Right lung (tissue), 5 donors: Measurements from ENCODE around the gene ANAPC13. TPM values are rescaled to one million over a fixed set of nuclear protein-coding genes. Genes with fewer than 3 reads are reported as not detected.

Source experiments
- DNase-seq, 2 donors: peaks; one replicate each; pipeline ENCODE4 v3.0.0-alpha.2; 2013
- polyA plus RNA-seq, 5 donors: library from polyadenylated mRNA; unstranded; fragments of 120-200 nt; gene quantifications; one replicate each; pipeline versions ENCODE4 v1.2.1 to v1.2.3, GENCODE V29; 2013; ENCODE audit warnings: inconsistent platforms in 1 of 5, low replicate concordance in 1 of 5; ENCODE audit not compliant: insufficient read length in 5 of 5, insufficient read depth in 1 of 5

Gene ANAPC13
- polyA plus RNA-seq, 5 donors, result 84.6 to 101 (median 94.0) TPM

- no peak for DNase-seq
Measured at GRCh38 chr3:134459562-134459961, 26.2 kb downstream of the ANAPC13 start.

DNA sequence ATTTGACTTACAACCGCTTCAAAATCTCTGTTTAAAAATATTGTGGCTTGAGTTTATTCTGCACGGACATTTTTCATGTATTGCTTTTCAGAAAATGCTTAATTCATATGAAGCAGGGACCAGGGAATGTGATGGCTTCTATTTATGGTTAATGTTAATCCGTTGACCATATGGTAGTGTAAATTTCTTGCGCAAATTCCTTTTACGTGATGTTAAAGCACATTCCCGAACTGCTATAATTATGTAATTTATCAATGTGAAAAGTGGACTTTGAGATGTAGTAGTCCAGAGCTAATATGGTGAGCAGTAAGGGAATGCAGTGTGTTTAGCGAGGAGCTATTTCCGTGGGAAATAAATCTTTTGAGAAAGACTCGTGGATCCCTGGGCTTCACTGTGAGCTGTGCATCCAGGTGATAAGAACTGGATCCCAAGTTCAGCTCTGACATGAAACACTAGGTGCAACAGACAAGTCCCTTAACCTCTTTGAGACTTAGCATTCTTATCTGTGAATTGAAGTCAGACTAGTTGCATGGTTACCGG, 27.3 kb downstream of the ANAPC13 start:
- no peak for DNase-seq

GRCh38 chr3:134457376-134458074, 28.3 kb downstream of the ANAPC13 start:
- DNase-seq, result no peak

- no peak for DNase-seq
Measured at GRCh38 chr3:134453631-134454030, 32.2 kb downstream of the ANAPC13 start.

DNA sequence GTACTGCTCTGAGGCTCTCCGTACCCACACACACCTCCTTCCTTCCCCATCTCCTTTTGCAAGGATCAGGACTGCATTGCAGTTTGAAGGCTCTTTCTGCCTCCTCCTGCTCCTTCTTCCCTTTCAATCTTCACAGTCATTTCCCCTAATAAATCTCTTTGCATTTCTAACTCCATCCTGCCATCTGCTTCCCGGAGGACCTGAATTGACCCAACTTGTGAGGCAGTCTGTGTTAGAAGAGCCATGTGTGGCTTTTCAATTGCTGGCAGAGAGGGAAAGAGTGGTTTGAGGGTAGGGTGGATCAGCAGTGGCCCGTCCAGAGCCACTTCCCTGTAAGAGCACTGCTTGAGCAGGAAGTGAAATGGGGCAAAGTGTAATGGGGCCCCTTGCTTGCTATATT, 35.8 kb downstream of the ANAPC13 start:
- DNase-seq, result no peak

GRCh38 chr3:134449277-134449676, 36.5 kb downstream of the ANAPC13 start:
- no peak for DNase-seq

DNA sequence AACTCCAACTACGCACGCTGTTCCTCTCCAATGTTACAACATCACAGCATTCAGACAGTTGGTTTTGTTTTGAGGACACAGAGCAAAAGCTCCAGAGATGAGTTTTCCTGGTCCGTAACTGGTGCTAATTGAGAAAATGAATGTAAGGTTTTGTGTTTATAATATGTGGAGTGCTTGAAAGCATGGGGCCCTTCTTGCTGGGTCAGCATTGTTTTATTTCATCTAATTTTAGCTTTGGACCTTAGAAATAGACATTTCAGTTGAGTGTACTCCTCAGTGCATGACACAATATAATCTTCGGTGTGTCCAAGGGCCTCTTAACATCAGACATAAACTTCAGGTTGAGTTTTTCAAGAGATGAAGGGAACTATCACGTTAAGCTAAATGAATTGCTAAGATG, 37.1 kb downstream of the ANAPC13 start:
- no peak for DNase-seq

- no peak for DNase-seq
Measured at GRCh38 chr3:134447351-134447750, 38.4 kb downstream of the ANAPC13 start.

GRCh38 chr3:134446800-134447199, 39.0 kb downstream of the ANAPC13 start:
- DNase-seq, result no peak

DNA sequence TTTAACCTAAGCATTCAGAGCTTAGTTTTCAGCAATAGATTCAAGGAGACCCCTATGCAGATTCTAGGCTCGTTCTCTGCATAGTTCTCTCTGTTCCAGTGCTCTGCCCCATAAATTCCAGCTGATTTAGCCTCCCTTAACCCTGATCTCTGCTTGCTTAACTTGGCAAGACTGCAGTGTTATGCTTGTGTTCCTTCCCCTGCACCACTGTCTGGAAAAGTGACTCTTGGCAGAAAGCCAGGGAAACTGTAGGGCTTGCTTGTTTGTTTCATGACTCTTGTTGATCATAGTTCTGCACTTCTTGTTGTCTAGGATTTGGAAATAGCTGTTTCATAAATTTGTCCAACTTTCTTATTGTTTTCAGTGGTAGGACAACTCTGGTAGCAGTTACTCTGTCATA, 40.1 kb downstream of the ANAPC13 start:
- peak; percentile 50 to 63 for DNase-seq

GRCh38 chr3:134445095-134445494, 40.7 kb downstream of the ANAPC13 start:
- no peak for DNase-seq

DNA sequence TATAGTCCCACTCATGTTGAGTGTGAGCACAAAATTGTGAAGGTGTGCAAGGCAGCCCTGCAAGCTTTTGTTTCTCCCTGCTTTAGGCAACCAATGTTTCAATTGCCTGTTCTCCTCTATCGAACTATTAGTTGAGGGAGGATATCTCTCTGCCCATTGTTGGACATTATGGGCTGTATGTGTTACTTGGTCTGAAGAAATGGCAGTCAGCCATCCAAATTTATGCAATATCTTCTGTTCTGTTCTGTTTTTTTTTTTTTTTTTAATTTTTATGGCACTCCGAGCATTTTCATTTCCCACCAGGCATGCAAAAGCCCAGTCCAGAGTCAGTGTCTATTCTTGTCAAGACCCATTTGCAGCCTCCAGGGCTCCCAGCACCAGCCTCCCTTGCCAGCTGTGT, 44.0 kb downstream of the ANAPC13 start:
- peak in 1 of 2 donors; percentile 23 for DNase-seq

DNA sequence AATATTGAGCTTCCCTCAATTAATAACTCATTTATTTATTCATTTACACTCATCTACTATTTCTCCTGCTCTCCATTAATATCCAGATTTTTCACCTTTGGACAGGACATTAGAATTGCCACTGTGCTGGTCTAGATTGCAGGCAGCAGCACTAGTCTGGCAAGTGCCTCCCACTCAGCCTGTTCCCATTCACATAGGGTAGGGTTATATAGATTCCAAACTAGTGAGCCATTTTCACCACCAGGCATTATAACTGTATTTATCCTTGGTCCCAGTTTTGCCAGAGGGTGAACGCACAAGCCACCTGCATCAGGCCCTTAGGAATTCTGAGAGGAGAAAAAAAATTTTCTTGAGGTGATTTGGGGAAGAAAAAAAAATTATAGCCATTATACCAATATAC, 44.5 kb downstream of the ANAPC13 start:
- no peak for DNase-seq

DNA sequence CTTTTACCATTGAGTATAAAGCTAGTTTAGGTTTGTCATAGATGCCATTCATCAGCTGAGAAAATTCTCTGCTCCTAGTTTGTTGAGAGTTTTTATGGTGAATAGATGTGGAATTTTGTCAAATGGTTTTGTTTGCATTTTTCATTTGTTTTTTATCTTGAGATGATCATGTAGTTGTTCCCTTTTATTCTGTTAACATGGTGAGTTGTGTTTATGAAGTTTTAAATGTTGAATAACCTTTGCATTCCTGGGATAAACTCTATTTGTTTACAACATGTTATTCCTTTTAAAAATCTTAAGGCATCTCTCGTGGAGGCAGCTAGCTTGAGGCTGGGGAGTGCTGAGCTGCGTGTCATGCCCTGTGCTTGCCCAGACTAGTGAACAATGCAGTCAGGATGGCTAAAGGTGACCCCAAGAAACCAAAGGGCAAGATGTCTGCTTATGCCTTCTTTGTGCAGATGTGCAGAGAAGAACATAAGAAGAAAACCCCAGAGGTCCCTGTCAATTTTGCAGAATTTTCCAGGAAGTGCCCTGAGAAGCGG, 48.5 kb downstream of the ANAPC13 start:
- DNase-seq, result no peak

- DNase-seq, result no peak
Measured at GRCh38 chr3:134432236-134432635, 53.5 kb downstream of the ANAPC13 start.

GRCh38 chr3:134430950-134431445, 54.8 kb downstream of the ANAPC13 start:
- no peak for DNase-seq

GRCh38 chr3:134430174-134430573, 55.6 kb downstream of the ANAPC13 start:
- no peak for DNase-seq

DNA sequence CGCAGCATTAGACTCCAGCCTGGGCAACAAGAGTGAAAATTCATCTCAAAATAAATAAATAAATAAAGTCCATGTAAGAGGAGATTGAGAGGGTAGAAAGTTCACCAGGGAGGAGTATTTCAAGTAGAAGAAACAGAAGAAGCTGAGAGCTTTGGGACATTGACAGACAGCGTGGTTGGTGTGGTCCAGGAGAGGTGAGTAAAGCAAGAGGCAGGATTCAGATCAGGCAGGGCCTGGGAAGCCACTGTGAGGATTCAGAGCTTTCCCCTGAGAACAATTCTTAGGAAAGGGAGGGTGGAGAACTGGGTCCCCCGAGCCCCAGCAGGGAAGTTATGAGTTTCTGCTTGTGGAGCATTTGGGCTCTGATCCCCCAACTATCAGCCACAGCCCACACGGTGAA, 57.4 kb downstream of the ANAPC13 start:
- no peak for DNase-seq

Other genes with a start within 250 kb of the ANAPC13 start
- gene RYK, start 235.1 kb downstream of the ANAPC13 start, polyA plus RNA-seq, result 100 to 1,000 TPM; 101 to 151 (median 142) TPM
- 10 to 100 TPM; 25.8 to 48.8 (median 38.0) TPM for gene AMOTL2, start 111.5 kb downstream of the ANAPC13 start, polyA plus RNA-seq
- gene CEP63, start 72 bp upstream of the ANAPC13 start, polyA plus RNA-seq, result 10 to 100 TPM; 24.6 to 41.3 (median 33.0) TPM
- gene KY, start 165.0 kb upstream of the ANAPC13 start, polyA plus RNA-seq, result 1 to 10 TPM in 4 of 5 donors, under 1 TPM in 1; 0.58 to 6.1 (median 1.9) TPM